ENCODE measurements around the gene RIPK1.
"Not testable (repeated sequence)": the region's sequence is repeated elsewhere in the genome, so short reads cannot be mapped to it uniquely, and the experiment has no call there.

The RIPK1 gene

GRCh38 chr6:3068329-3069214 is at the start of gene RIPK1:
Gene RIPK1 (plus strand): TSS chr6:3068494. CDS start chr6:3076824, 8,330 bp downstream.
- DNase-seq (ENCODE audit: low read depth), result peak; percentile 36

GRCh38 chr6:3019065-3019464 is 49.2 kb upstream of the RIPK1 start:
- DNase-seq (ENCODE audit: low read depth), result no peak

- no peak for DNase-seq (ENCODE audit: low read depth)
These were observed 48.5 kb upstream of the RIPK1 start for GRCh38 chr6:3019749-3020320.

GRCh38 chr6:3020976-3021598 is 47.2 kb upstream of the RIPK1 start:
- not testable (repeated sequence) for DNase-seq (ENCODE audit: low read depth)

GRCh38 chr6:3022765-3023662 is 45.3 kb upstream of the RIPK1 start:
- no peak for DNase-seq (ENCODE audit: low read depth)

GRCh38 chr6:3023663-3024483 is 44.4 kb upstream of the RIPK1 start:
- DNase-seq (ENCODE audit: low read depth), result peak; percentile 66

GRCh38 chr6:3026791-3027626 is 41.3 kb upstream of the RIPK1 start:
- no peak for DNase-seq (ENCODE audit: low read depth)

- not testable (repeated sequence) for DNase-seq (ENCODE audit: low read depth)
These were observed 40.1 kb upstream of the RIPK1 start for GRCh38 chr6:3028156-3028555.

GRCh38 chr6:3031857-3032640 is 36.2 kb upstream of the RIPK1 start:
- DNase-seq (ENCODE audit: low read depth), result no peak

GRCh38 chr6:3032986-3033385 is 35.3 kb upstream of the RIPK1 start:
- no peak for DNase-seq (ENCODE audit: low read depth)

GRCh38 chr6:3033652-3034051 is 34.6 kb upstream of the RIPK1 start:
- no peak for DNase-seq (ENCODE audit: low read depth)

- no peak for DNase-seq (ENCODE audit: low read depth)
These were observed 32.9 kb upstream of the RIPK1 start for GRCh38 chr6:3035397-3035796.

- no peak for DNase-seq (ENCODE audit: low read depth)
These were observed 31.2 kb upstream of the RIPK1 start for GRCh38 chr6:3036861-3037637.

GRCh38 chr6:3037638-3038365 is 30.5 kb upstream of the RIPK1 start:
- DNase-seq (ENCODE audit: low read depth), result no peak

- DNase-seq (ENCODE audit: low read depth), result no peak
These were observed 28.9 kb upstream of the RIPK1 start for GRCh38 chr6:3039384-3039783.

- DNase-seq (ENCODE audit: low read depth), result no peak
These were observed 27.1 kb upstream of the RIPK1 start for GRCh38 chr6:3041147-3041546.

- no peak for DNase-seq (ENCODE audit: low read depth)
These were observed 26.7 kb upstream of the RIPK1 start for GRCh38 chr6:3041606-3042005.

- DNase-seq (ENCODE audit: low read depth), result no peak
These were observed 22.9 kb upstream of the RIPK1 start for GRCh38 chr6:3045369-3045768.
